Spleen (tissue), 11 donors: ENCODE data around the gene CLCN5. TPM values are rescaled to one million over a fixed set of nuclear protein-coding genes. Genes with fewer than 3 reads are reported as not detected.

Experiments
- DNase-seq: peaks from one replicate; pipeline ENCODE4 v3.0.0-alpha.2; 2020
- H3K27ac ChIP-seq, 8 donors: fragments of 200-600 bp; sonication (generic) in 7 of 8; 1 replicate in 4 of 8; 2 replicates in 4 of 8; pipeline versions ENCODE4 v1.5.0 to v1.8.0; 2016 to 2021; ENCODE audit warnings: inconsistent platforms in 4 of 8, mild to moderate bottlenecking in 4 of 8, moderate library complexity in 1 of 8
- H3K27me3 ChIP-seq, 7 donors: fragments of 200-600 bp; sonication (generic) in 6 of 7; replicated peaks in 1 of 7; 1 replicate in 4 of 7; 2 replicates in 3 of 7; pipeline versions ENCODE4 v1.5.0 to v1.8.0; 2016 to 2021; ENCODE audit warnings: inconsistent platforms in 3 of 7, mild to moderate bottlenecking in 1 of 7
- H3K36me3 ChIP-seq, 6 donors: fragments of 200-600 bp; sonication (generic) in 5 of 6; 1 replicate in 4 of 6; 2 replicates in 2 of 6; pipeline versions ENCODE4 v1.5.0 to v1.8.0; 2016 to 2021; ENCODE audit warnings: inconsistent platforms in 2 of 6
- H3K4me1 ChIP-seq, 6 donors: fragments of 200-600 bp; sonication (generic) in 5 of 6; 1 replicate in 3 of 6; 2 replicates in 3 of 6; pipeline versions ENCODE4 v1.5.0 to v1.8.0; 2016 to 2021; ENCODE audit warnings: inconsistent platforms in 3 of 6
- H3K4me3 ChIP-seq, 8 donors: fragments of 200-600 bp; sonication (generic) in 7 of 8; 1 replicate in 4 of 8; 2 replicates in 4 of 8; pipeline versions ENCODE4 v1.5.0 to v1.8.0; 2016 to 2021; ENCODE audit warnings: inconsistent platforms in 4 of 8, mild to moderate bottlenecking in 4 of 8, moderate library complexity in 2 of 8
- H3K9me3 ChIP-seq, 8 donors: fragments of 200-600 bp; sonication (generic) in 7 of 8; 1 replicate in 4 of 8; 2 replicates in 4 of 8; pipeline versions ENCODE4 v1.5.0 to v1.8.0; 2016 to 2021; ENCODE audit warnings: inconsistent platforms in 4 of 8
- POLR2A ChIP-seq, 3 donors: fragments of 450-650 bp; IDR thresholded peaks; one replicate each; pipeline ENCODE4 v1.5.1; 2017; ENCODE audit warnings: antibody characterized with exemption in 3 of 3, mild to moderate bottlenecking in 1 of 3
- POLR2AphosphoS5 ChIP-seq, 3 donors: sonication (generic); formaldehyde crosslinking; IDR thresholded peaks; one replicate each; pipeline ENCODE4 v1.5.1; 2017; ENCODE audit warnings: antibody characterized with exemption in 3 of 3
- WGBS, 5 donors: extraction: QIAGEN DNeasy Blood & Tissue Kit in 3 of 5; methylation state at CpG; one replicate each; pipeline versions ENCODE4 v1.1.5 to v1.1.7; 2013 to 2018; 5-methylcytosine and 5-hydroxymethylcytosine counted together
- intact Hi-C: fragments of 100-400 bp; cut with DNase I; formaldehyde crosslinking; loops from one replicate; pipeline ENCODE4 v1.15.0; 2023; ENCODE audit warnings: low total_unique reads
- polyA plus RNA-seq, 3 donors: library from polyadenylated mRNA; stranded (reverse); fragments of 200-250 nt; gene quantifications; one replicate each; pipeline ENCODE4 v1.2.1, GENCODE V29; 2013
- total RNA-seq, 7 donors: library from RNA; depleted of rRNA in 3 of 7; stranded (reverse); fragments of >200 nt in 3 of 7; fragmentation: NEBNext Ultra II Directional in 4 of 7; extraction: Animal tissue kit (Norgen Biotek cat#: 25700) in 4 of 7; gene quantifications; one replicate each; pipeline versions ENCODE4 v1.1.0 to v1.2.1, GENCODE V29; 2016 to 2021
- TF ChIP-seq, protein P1 (sequence below), 11 experiments: fragments of 200-600 bp in 7 of 11; fragments of 450-650 bp in 4 of 11; sonication (generic) in 4 of 11; IDR thresholded peaks in 8 of 11; conservative IDR thresholded peaks in 3 of 11; 1 replicate in 7 of 11; 2 replicates in 4 of 11; pipeline versions ENCODE4 v1.4.0 to v1.8.0; 2016 to 2021; ENCODE audit warnings: antibody characterized with exemption in 11 of 11, inconsistent platforms in 4 of 11, mild to moderate bottlenecking in 1 of 11
- donor health status: healthy with polysubstance abuse.
- donor health status: DM: no; HTN: no; CAD: no; lungs with moderate emphysema.
- donor health status: DM: no; HTN: no; CAD: no.
- donor health status: Bipolar disorder and iron deficiency.
- donor health status: healthy.
- donor health status: DM: no; HTN: no; CAD: no.
- donor health status: DM: yes; HTN: yes; CAD: no.

CLCN5 gene
- total and polyA plus RNA-seq, 10 donors = 0.71 to 8.9 (median 6.3) TPM

DNA sequence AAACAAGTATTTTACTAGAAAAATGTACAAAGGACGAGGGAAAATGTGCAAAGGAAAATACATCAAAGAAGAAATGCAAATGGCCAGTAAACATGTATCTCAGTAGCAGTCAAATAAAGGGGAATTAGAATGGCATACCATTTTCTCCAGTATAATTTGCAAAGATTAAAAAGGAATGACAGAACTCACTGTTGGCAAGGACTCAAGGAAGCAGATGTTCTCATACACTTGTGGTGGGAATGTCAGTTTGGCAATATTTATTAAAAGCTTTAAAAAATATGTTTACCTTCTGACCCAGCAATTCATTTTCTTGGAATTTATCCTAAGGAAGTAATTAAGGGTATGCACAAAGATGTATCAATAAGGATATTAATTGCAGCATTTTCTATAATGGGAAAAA lies 7.6 kb downstream of the CLCN5 start:
- H3K27ac ChIP-seq = no peak overlapping the region
- WGBS, 5 donors = 47 to 81% (median 68%) methylated on average over 1 of the region's 1 CpG
- H3K27me3 ChIP-seq = no peaks in the 10 kb centered on the region
- no peak for DNase-seq
- H3K4me1 ChIP-seq = no peaks in the 10 kb centered on the region
- no peaks in the 10 kb centered on the region for H3K9me3 ChIP-seq
- H3K36me3 ChIP-seq = no peaks in the 10 kb centered on the region
- intact Hi-C loops = no loop called here
- TF ChIP-seq POLR2A (IDR thresholded peaks at IDR 0.05) = no peak
- TF ChIP-seq POLR2AphosphoS5 (IDR thresholded peaks at IDR 0.05) = no peak
- TF ChIP-seq, protein P1, sequence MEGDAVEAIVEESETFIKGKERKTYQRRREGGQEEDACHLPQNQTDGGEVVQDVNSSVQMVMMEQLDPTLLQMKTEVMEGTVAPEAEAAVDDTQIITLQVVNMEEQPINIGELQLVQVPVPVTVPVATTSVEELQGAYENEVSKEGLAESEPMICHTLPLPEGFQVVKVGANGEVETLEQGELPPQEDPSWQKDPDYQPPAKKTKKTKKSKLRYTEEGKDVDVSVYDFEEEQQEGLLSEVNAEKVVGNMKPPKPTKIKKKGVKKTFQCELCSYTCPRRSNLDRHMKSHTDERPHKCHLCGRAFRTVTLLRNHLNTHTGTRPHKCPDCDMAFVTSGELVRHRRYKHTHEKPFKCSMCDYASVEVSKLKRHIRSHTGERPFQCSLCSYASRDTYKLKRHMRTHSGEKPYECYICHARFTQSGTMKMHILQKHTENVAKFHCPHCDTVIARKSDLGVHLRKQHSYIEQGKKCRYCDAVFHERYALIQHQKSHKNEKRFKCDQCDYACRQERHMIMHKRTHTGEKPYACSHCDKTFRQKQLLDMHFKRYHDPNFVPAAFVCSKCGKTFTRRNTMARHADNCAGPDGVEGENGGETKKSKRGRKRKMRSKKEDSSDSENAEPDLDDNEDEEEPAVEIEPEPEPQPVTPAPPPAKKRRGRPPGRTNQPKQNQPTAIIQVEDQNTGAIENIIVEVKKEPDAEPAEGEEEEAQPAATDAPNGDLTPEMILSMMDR (IDR thresholded peaks at IDR 0.05 in 8 of 11, conservative IDR thresholded peaks at IDR 0.05 in 3 of 11) = no peak
- no peak overlapping the region for H3K4me3 ChIP-seq

DNA sequence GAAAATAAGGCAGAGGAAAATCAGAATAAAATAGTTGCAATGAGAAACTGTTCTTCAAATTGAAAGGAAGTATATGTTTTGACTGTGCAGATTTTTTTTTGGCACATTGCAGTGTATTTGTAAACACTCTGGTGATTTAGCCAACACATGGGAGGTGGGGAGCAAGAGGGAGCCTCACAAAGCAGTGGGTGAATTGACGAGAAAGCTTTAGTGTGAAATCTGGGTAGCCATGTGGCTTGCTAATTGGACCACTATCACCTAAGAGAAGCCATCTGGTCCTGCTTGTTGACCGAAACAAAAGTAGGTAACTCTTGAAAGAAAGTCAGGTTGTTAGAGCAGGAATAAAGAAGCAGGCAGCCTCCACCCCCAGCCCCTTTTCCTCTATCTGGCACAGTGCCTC lies 10.4 kb downstream of the CLCN5 start:
- no peak for DNase-seq
- Histone ChIP-seq H3K27me3 (no peaks in the 10 kb centered on the region), H3K27ac (no peak overlapping the region), H3K9me3 (no peaks in the 10 kb centered on the region), H3K4me3 (no peak overlapping the region), H3K36me3 (no peaks in the 10 kb centered on the region), H3K4me1 (no peaks in the 10 kb centered on the region)
- 76 to 94% (median 84%) methylated on average over 2 of the region's 2 CpGs for WGBS, 5 donors
- intact Hi-C loops = no loop called here
- no peak for TF ChIP-seq POLR2AphosphoS5 (IDR thresholded peaks at IDR 0.05)
- TF ChIP-seq, protein P1 (IDR thresholded peaks at IDR 0.05 in 8 of 11, conservative IDR thresholded peaks at IDR 0.05 in 3 of 11) = no peak
- TF ChIP-seq POLR2A (IDR thresholded peaks at IDR 0.05) = no peak

- 31 to 63% (median 44%) methylated on average over 3 of the region's 3 CpGs for WGBS, 5 donors
- intact Hi-C loops = no loop called here
- H3K27ac ChIP-seq = no peak overlapping the region
- H3K9me3 ChIP-seq = no peaks in the 10 kb centered on the region
- no peak for DNase-seq
- H3K36me3 ChIP-seq = no peaks in the 10 kb centered on the region
- no peaks in the 10 kb centered on the region for H3K4me1 ChIP-seq
- H3K27me3 ChIP-seq = no peaks in the 10 kb centered on the region
- no peak for TF ChIP-seq POLR2AphosphoS5 (IDR thresholded peaks at IDR 0.05)
- no peak overlapping the region for H3K4me3 ChIP-seq
These were observed 11.8 kb downstream of the CLCN5 start for GRCh38 chrX:49934148-49934547.

- no peak for DNase-seq
- Histone ChIP-seq H3K4me1 (no peaks in the 10 kb centered on the region), H3K27ac (no peak overlapping the region), H3K4me3 (no peak overlapping the region), H3K9me3 (no peaks in the 10 kb centered on the region), H3K27me3 (no peaks in the 10 kb centered on the region), H3K36me3 (no peaks in the 10 kb centered on the region)
- intact Hi-C loops = no loop called here
- 64 to 91% (median 79%) methylated on average over 3 of the region's 3 CpGs for WGBS, 5 donors
- TF ChIP-seq POLR2A (IDR thresholded peaks at IDR 0.05) (no peak), POLR2AphosphoS5 (IDR thresholded peaks at IDR 0.05) (no peak)
- TF ChIP-seq, protein P1 (IDR thresholded peaks at IDR 0.05 in 8 of 11, conservative IDR thresholded peaks at IDR 0.05 in 3 of 11) = no peak
These were observed 12.3 kb downstream of the CLCN5 start for GRCh38 chrX:49934729-49935128.

GRCh38 chrX:49947781-49948180 lies 25.4 kb downstream of the CLCN5 start:
- no peaks in the 10 kb centered on the region for H3K36me3 ChIP-seq
- intact Hi-C loops = no loop called here
- no peaks in the 10 kb centered on the region for H3K27me3 ChIP-seq
- no peak overlapping the region for H3K27ac ChIP-seq
- no peak for DNase-seq
- no peaks in the 10 kb centered on the region for H3K4me1 ChIP-seq
- WGBS, 5 donors = 27 to 47% (median 36%) methylated on average over 2 of the region's 2 CpGs
- no peak overlapping the region for H3K4me3 ChIP-seq
- TF ChIP-seq, protein P1 (IDR thresholded peaks at IDR 0.05 in 8 of 11, conservative IDR thresholded peaks at IDR 0.05 in 3 of 11) = no peak
- TF ChIP-seq POLR2AphosphoS5 (IDR thresholded peaks at IDR 0.05) (no peak), POLR2A (IDR thresholded peaks at IDR 0.05) (no peak)
- H3K9me3 ChIP-seq = no peaks in the 10 kb centered on the region
